SIG-M5 treated with dmso at 0.1 percent for 504 hours (cell line): ENCODE results near the gene SLC47A1.
"Not testable (repeated sequence)": the region's sequence is repeated elsewhere in the genome, so short reads cannot be mapped to it uniquely, and the experiment has no call there.

Experiments used
- DNase-seq: peaks from one replicate; lab custom pipeline; 2025; ENCODE audit not compliant: unreplicated experiment; lab: John Stamatoyannopoulos, UW

The SLC47A1 gene

GRCh38 chr17:19519388-19520291 lies 14.0 kb upstream of the SLC47A1 start:
- peak; percentile 83 for DNase-seq

DNA sequence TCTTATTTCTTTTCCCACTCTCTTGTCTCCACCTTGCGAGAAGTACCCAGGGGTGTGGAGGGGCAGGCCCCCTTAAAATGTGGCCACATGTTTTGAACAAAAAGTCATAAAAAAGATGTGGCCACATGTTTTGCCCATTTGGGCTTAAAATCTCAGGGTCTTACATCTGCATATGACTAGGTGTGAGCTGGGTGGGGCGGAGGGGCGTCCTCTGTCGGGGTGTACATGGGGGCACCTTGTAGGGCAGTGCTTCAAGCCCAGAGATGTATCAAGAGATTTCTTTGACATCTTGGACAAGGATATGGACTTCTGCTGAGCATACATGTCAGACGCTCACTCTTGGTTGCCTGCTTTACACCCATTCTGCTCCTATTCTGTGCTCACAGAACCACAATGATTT lies 13.0 kb upstream of the SLC47A1 start:
- DNase-seq, result no peak

DNA sequence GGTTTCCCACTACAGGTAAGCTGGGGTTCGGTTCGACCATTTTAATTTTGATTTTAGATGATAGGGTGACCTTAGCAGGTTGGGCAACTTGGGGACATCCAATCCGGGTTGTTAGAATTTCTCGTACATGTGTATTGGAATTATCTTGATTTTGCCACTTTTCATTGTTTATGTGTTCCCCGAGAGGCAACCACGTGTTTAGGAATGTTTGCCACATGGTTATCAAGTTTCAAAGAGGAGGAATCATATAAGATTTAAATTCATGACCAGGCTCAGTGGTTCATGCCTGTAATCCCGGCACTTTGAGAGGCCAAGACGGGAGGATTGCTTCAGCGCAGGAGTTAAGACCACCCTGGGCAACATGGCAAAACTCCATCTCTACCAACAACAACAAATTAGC lies 10.0 kb upstream of the SLC47A1 start:
- no peak for DNase-seq

DNA sequence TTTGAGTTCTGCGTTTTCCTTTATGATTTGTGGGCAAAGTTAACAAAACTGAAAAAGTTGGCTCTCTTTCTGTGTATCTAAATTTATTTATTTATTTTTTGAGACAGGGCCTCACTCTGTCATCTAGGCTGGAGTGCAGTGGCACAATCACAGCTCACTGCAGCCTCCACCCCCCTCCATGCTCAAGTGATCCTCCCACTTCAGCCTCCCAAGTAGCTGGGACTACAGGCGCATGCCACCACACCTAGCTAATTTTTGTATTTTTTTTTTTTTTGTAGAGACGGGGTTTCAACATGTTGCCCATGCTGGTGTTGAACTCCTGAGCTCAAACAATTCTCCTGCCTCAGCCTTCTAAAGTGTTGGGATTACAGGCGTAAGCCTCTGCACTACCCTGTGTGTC lies 6.7 kb upstream of the SLC47A1 start:
- not testable (repeated sequence) for DNase-seq

GRCh38 chr17:19531780-19532501 lies 1.7 kb upstream of the SLC47A1 start:
- no peak for DNase-seq

DNA sequence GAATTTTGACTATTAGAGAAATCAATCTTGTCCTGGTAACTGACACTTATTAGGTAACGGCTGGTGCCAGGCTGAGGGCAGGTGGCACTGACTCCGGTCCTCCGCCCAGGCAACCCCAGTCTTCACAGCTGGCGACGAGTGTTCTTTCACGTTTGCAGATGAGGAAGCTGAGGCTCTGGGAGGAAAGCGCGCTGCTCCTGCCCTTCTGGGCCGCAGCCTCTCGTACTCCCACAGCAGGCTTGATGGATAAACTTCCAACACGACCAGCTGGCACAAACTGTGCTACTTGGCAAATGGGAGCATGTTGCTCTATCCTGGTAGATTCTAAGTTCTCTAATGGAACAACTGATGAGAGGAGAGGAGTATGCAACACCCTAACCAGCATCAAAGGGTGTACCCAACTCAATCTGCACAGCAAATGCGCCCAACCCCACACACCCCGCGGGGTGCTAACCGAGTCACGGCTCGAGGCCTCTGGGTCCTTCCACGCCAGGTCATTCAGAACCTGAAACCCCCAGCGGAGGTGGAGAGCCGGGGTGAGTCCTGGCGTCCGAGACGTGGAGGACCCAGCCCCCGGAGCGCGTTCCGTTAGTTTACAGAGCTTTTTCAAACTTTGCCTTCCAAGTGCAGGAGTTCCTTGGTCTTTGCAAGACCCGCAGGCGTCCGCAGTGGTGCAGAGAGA lies 477 bp upstream of the SLC47A1 start:
- DNase-seq, result no peak

GRCh38 chr17:19534562-19535149 lies 1.0 kb downstream of the SLC47A1 start:
- DNase-seq, result no peak

DNA sequence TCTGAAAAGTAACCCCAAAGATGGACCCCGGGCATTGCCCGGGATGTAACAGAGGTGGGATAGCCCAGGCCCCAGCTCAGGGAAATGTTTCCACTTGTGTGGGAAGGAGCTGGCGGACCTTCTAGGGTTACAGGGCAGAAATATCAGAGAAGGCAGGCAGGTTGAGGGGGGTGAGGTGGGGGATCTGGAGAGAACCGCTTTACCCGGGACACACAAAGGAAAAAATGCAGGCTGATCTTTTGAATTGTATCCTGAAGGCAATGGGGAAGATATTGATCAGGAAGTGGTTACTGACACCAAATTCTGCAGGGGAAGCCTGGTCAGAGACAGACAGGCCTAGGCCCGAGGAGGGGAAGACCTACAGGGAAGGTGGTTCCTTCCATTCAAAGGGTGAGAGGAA lies 3.5 kb downstream of the SLC47A1 start:
- DNase-seq, result no peak

- DNase-seq, result peak; percentile 63
These were observed 4.7 kb downstream of the SLC47A1 start for GRCh38 chr17:19538095-19539039.

DNA sequence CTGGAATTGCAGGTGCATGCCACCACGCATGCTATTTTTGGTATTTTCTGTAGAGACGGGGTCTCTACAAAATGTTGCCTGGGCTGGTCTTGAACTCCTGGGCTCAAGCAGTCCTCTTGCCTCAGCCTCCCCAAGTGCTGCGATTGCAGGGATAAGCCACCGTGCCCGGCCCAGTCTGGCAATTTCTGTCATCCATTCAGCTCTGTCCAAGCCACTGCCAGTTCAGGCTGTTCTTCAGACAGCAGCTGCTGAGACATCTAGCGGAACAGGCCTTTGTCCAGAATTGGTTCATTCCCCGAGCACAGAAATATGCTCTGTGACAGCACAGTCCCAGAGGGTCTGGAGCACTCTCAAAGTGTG lies 5.4 kb downstream of the SLC47A1 start:
- DNase-seq, result no peak

DNA sequence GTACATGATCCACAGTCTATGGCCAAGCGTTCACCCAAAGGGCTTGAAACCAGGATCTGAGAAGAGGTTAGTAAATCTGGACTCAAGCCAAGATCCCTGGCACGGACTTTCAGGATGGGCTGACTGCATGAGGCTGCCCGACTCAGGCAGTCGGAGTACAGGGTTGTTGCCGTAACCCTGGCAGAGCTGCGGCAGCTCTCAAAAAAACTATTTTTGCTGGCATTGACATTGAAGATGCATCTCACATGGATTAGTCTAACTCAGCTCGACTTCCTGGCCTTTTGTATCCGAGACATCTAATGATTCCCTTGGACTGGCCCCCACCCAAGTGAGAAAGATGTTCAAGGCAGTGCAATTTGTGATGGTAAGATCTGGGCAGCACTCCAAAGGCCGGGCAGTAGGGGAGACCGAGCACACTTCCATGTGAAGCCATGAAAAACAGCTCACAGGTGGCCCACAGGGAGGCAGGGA lies 6.2 kb downstream of the SLC47A1 start:
- DNase-seq, result no peak

DNA sequence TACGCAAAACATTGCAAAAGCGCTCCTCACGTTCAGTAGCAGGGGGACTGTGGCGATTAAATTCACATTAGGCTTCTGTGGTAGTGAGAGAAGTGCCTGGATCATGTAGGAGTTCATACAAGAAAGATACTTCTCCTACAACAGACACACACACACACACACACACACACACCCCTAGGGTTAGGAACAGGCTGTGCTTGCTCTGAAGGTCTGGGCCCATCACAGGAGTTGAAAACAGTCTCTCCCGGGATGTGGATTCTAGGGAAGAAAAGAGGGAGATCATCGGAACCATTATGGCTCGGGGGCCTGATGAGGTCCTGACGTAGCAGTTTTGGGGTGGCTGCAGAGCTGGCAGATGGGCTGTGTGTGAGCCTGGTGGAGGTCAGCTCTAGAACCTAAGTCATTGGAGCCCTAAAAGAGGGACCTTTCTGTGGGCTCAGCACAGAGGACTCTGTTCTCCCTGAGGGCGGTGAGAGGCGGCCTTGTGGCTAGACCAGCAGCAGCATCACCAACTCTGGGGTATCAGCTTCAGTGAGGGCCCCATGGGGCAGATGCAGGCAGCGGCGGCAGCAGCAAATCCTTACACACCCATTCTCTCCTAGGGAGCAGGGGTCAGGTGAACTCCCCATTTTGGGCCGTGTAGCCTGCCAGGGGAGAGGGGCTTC lies 7.2 kb downstream of the SLC47A1 start:
- no peak for DNase-seq

- no peak for DNase-seq
These were observed 7.8 kb downstream of the SLC47A1 start for GRCh38 chr17:19541445-19541844.

- DNase-seq, result no peak
These were observed 8.6 kb downstream of the SLC47A1 start for GRCh38 chr17:19542247-19542646.

GRCh38 chr17:19544366-19544765 lies 10.7 kb downstream of the SLC47A1 start:
- DNase-seq, result no peak

GRCh38 chr17:19546289-19547065 lies 12.8 kb downstream of the SLC47A1 start:
- DNase-seq, result peak; percentile 10

- no peak for DNase-seq
These were observed 16.3 kb downstream of the SLC47A1 start for GRCh38 chr17:19549746-19550623.

GRCh38 chr17:19551165-19551564 lies 17.5 kb downstream of the SLC47A1 start:
- no peak for DNase-seq
